Epithelial cell of proximal tubule (primary cell): ENCODE measurements around the gene WDPCP. TPM values are rescaled to one million over a fixed set of nuclear protein-coding genes. Genes with fewer than 3 reads are reported as not detected.

Experiments used
- DNase-seq: peaks from one replicate; pipeline ENCODE4 v3.0.0-alpha.2; 2011; ENCODE audit warnings: low read depth
- H3K4me3 ChIP-seq: 2 replicates; pipeline ENCODE4 v1.5.1; 2011; ENCODE audit warnings: low read depth, mild to moderate bottlenecking, low read length
- CTCF ChIP-seq: conservative IDR thresholded peaks from 2 replicates; pipeline ENCODE4 v1.5.1; 2012; ENCODE audit warnings: low read depth, mild to moderate bottlenecking, low read length
- total RNA-seq: library from RNA; depleted of rRNA; stranded (reverse); fragments of >200 nt; gene quantifications from 2 replicates; pipeline ENCODE4 v1.2.3, GENCODE V29; 2015

WDPCP gene
- total RNA-seq, 1 donor from 2014 or later = 1.6 TPM

DNA sequence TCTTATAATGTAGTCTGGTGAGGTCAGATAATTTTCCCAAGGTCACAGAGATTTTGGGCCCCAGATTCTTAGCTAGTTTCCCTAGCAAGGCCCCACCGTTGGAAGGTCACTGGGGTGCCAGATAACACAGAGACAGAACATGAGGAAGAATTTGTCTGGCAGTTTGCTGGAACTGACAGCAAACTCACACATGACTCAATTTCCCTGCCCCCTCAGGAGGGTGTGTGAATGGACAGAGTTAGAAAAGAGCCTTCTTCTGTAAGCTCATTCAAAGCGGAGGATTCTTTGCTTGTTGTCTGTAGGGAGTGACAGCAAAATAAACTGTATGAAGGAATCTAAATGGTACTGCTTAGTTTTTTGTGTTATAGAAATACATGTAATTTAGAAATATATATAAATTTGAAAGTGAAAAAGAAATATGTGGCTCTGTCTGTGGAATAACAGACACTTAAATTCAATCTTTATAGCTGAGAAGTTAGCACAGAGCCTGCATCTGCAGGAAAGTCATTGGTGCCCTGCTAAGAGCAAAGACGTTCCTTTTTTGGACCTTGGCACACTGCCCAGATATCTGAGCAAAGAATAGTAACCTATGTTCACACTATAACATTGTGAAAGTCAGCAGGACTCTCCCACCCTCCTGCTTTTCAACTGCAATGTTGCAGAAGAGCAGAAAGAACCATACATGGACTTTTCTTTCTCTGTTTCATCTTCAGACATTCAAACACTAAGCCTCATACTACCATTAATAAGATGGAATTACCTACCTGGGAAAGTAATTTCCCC, 2.5 kb upstream of the WDPCP start:
- no peak for TF ChIP-seq CTCF
- no peak overlapping the region for H3K4me3 ChIP-seq
- DNase-seq = no peak

DNA sequence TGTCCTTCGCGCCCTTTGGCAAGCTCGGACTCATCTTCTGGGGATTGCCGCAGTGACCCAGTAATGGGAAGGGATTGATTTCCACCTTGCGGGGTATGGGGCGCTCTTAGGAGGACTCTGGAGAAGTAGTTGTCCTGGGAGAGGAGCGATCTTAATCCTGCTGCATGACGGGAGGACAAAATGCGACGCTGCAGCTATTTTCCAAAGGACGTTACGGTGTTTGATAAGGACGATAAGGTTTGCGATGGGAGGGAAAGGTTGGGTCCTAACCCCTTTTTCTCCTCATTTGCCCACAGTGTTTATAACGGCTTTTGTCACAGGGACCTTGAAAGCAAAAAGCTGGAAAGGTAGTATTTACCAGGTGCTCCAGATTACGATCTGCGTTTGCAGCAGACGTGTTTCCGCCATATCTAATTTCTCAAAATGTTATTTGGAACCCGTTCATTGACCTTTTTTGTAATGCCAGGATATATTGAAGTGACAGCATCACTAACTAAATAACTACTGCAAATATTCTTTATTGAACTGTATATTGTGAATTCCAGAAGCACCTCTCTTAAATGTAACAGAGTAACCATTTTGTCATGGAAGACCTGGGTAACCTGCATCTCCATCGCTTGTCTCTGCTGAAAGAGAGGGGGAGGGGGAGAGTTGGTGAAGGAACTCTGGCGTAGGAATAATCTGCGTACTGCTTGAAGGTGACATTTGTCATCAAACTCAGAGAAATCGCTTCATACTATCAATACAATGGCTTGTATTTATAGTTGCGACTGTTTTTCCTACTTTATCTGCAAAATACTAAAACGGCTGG, 1.1 kb upstream of the WDPCP start:
- no peak for TF ChIP-seq CTCF
- H3K4me3 ChIP-seq = peak overlapping the region; percentile 83
- no peak for DNase-seq

DNA sequence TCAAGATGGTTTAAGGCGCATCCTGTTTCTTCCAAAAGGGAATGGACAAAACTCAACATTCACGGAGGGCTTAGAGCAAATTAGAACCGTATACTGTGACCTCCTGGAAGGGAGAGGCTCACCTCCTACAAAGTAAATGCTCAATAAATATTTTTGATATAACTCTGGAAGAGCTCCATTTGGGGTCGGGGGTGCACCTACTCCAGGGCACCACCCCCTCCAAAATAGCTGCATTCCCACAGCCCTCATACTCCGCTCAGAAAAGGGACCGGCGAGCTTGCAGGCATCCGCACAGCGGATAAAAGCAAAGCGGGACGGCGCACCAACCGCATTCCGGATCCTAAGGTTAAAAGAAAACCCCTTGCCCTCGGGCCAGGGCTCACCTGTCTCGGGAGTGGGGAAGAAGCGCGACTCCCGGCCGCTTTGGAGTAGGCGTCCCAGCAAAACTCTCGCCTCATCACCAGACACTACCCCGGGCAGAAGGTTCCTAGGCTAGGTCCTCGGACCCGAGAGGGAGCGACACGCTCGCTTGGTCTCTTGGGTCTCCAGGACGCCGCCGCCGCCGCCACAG, 378 bp downstream of the WDPCP start:
- TF ChIP-seq CTCF = no peak
- no peak for DNase-seq
- peak overlapping the region; percentile 83 for H3K4me3 ChIP-seq

DNA sequence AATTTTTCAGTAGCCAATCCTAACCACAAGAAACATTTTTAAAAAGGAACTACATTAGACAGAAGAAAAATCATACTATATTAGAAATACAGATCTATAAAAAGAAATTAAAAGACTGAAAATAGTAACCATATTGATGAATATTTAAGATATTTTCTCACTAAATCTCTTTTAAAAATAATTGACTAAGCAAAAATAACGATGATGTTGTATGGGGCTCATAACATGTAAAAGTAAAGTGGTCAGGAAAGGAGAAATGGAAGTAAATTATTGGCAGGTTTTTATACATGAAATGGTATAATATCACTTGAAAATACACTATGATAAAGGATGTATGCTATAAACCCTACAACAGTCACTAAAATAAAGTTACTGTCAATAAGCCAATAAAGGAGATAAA, 5.4 kb downstream of the WDPCP start:
- H3K4me3 ChIP-seq = no peak overlapping the region
- no peak for TF ChIP-seq CTCF
- no peak for DNase-seq

DNA sequence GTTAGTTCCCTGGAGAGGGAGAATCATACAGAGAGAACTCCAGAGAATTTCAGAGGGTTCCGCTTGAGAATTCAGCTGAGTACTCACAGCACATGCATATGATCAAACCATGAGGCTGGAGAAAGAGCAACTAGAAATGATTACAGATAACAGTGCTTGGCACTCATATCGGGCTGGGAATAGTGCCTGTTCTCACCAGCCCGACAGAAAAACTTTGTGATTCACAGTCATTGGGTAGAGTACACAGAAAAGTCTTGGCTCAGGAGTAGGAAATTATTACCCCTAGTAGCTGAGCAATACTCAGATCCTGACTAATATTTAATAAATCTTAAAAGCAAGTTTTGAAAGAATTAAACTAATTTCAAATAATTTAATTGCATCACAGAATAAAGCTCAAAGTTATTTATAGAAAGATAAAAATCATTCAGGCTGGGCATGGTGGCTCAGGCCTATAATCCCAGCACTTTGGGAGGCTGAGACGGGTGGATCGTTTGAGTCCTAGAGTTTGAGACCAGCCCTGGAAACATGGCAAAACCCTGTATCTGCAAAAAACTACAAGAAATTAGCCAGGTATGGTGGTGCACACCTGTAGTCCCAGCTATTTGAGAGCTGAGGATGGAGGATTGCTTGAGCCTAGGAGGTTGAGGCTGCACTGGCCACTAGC, 6.8 kb downstream of the WDPCP start:
- H3K4me3 ChIP-seq = no peak overlapping the region

More for the DNA sequence above, 6.8 kb downstream of the WDPCP start:
- peak; percentile 77 for DNase-seq
- no peak for TF ChIP-seq CTCF
